HS-27A (cell line): ENCODE results near the gene BRAP.
"Not testable (repeated sequence)": the region's sequence is repeated elsewhere in the genome, so short reads cannot be mapped to it uniquely, and the experiment has no call there.

Source experiments
- DNase-seq: peaks from one replicate; pipeline ENCODE4 v3.0.0-alpha.2; 2012; ENCODE audit warnings: low read depth, missing footprints

BRAP gene

GRCh38 chr12:111673503-111673902 is 12.3 kb downstream of the BRAP start:
- no peak for DNase-seq

- no peak for DNase-seq
Measured at GRCh38 chr12:111672822-111673381, 12.9 kb downstream of the BRAP start.

- DNase-seq = no peak
Measured at GRCh38 chr12:111664961-111665865, 20.5 kb downstream of the BRAP start.

GRCh38 chr12:111664499-111664898 is 21.3 kb downstream of the BRAP start:
- no peak for DNase-seq

- no peak for DNase-seq
Measured at GRCh38 chr12:111656016-111656415, 29.7 kb downstream of the BRAP start.

- DNase-seq = no peak
Measured at GRCh38 chr12:111655356-111655755, 30.4 kb downstream of the BRAP start.

GRCh38 chr12:111653596-111653995 is 32.2 kb downstream of the BRAP start:
- no peak for DNase-seq

GRCh38 chr12:111652530-111652929 is 33.2 kb downstream of the BRAP start:
- not testable (repeated sequence) for DNase-seq

GRCh38 chr12:111650912-111651311 is 34.8 kb downstream of the BRAP start:
- no peak for DNase-seq

GRCh38 chr12:111645433-111645832 is 40.3 kb downstream of the BRAP start:
- peak; percentile 9 for DNase-seq

GRCh38 chr12:111643427-111643826 is 42.3 kb downstream of the BRAP start:
- DNase-seq = no peak

- no peak for DNase-seq
Measured at GRCh38 chr12:111642681-111643426, 42.9 kb downstream of the BRAP start.

- no peak for DNase-seq
Measured at GRCh38 chr12:111640506-111640905, 45.2 kb downstream of the BRAP start.

GRCh38 chr12:111638556-111638955 is 47.2 kb downstream of the BRAP start:
- DNase-seq = no peak

- no peak for DNase-seq
Measured at GRCh38 chr12:111636209-111636945, 49.4 kb downstream of the BRAP start.

GRCh38 chr12:111635524-111635923 is 50.2 kb downstream of the BRAP start:
- no peak for DNase-seq

GRCh38 chr12:111628505-111629260 is 57.1 kb downstream of the BRAP start:
- DNase-seq = no peak

- DNase-seq = no peak
Measured at GRCh38 chr12:111626230-111626629, 59.5 kb downstream of the BRAP start.

GRCh38 chr12:111624540-111624939 is 61.2 kb downstream of the BRAP start:
- DNase-seq = no peak

GRCh38 chr12:111617841-111618240 is 67.9 kb downstream of the BRAP start:
- DNase-seq = not testable (repeated sequence)

GRCh38 chr12:111616177-111616623 is 69.6 kb downstream of the BRAP start:
- DNase-seq = no peak
